Glutamatergic neuron (in vitro differentiated cells): ENCODE results near the gene AKT1S1. TPM values are rescaled to one million over a fixed set of nuclear protein-coding genes. Genes with fewer than 3 reads are reported as not detected.

Experiments used
- DNase-seq: peaks from one replicate; pipeline ENCODE4 v3.0.0; 2022
- H3K27ac Mint-ChIP-seq: one replicate; pipeline ENCODE4 v1.8.0; 2020; ENCODE audit warnings: mild to moderate bottlenecking, mixed read lengths, inconsistent platforms; ENCODE audit not compliant: unreplicated experiment
- H3K27me3 Mint-ChIP-seq: one replicate; pipeline ENCODE4 v1.8.0; 2020; ENCODE audit warnings: mild to moderate bottlenecking, moderate library complexity, mixed read lengths, inconsistent platforms; ENCODE audit not compliant: unreplicated experiment
- H3K36me3 Mint-ChIP-seq: one replicate; pipeline ENCODE4 v1.8.0; 2020; ENCODE audit warnings: mild to moderate bottlenecking, mixed read lengths, inconsistent platforms; ENCODE audit not compliant: unreplicated experiment
- H3K4me1 Mint-ChIP-seq: one replicate; pipeline ENCODE4 v1.8.0; 2020; ENCODE audit warnings: mild to moderate bottlenecking, low read depth, mixed read lengths, inconsistent platforms; ENCODE audit not compliant: unreplicated experiment
- H3K4me3 Mint-ChIP-seq: one replicate; pipeline ENCODE4 v1.8.0; 2020; ENCODE audit warnings: mild to moderate bottlenecking, mixed read lengths, inconsistent platforms; ENCODE audit not compliant: unreplicated experiment
- H3K9me3 Mint-ChIP-seq: one replicate; pipeline ENCODE4 v1.8.0; 2020; ENCODE audit warnings: mild to moderate bottlenecking, moderate library complexity, mixed read lengths, inconsistent platforms; ENCODE audit not compliant: unreplicated experiment
- CTCF ChIP-seq: fragments of 200-600 bp; sonication (generic); IDR thresholded peaks from one replicate; pipeline ENCODE4 v1.5.0; 2021; ENCODE audit not compliant: partially characterized antibody, unreplicated experiment
- total RNA-seq: library from RNA; stranded (reverse); fragmentation: NEBNext Ultra II Directional; extraction: Animal tissue kit (Norgen Biotek cat#: 25700); gene quantifications from one replicate; pipeline ENCODE4 v1.2.1, GENCODE V29; 2021; ENCODE audit not compliant: unreplicated experiment

The AKT1S1 gene
- total RNA-seq, 1 donor from 2014 or later: 23.7 TPM

- TF ChIP-seq CTCF: no peak
- H3K4me3 Mint-ChIP-seq: no peak overlapping the region
- H3K4me1 Mint-ChIP-seq: peaks cover 16% of the 10 kb centered on the region
- peak; percentile 87 for DNase-seq
- H3K36me3 Mint-ChIP-seq: no peaks in the 10 kb centered on the region
- H3K9me3 Mint-ChIP-seq: peaks cover 19% of the 10 kb centered on the region
- peaks cover 14% of the 10 kb centered on the region for H3K27me3 Mint-ChIP-seq
- peak overlapping the region; percentile 66 for H3K27ac Mint-ChIP-seq
These were observed 8.1 kb downstream of the AKT1S1 start for GRCh38 chr19:49869009-49869483.

- H3K36me3 Mint-ChIP-seq: no peaks in the 10 kb centered on the region
- no peak for TF ChIP-seq CTCF
- peaks cover 17% of the 10 kb centered on the region for H3K9me3 Mint-ChIP-seq
- peaks cover 10% of the 10 kb centered on the region for H3K27me3 Mint-ChIP-seq
- peak; percentile 94 for DNase-seq
- H3K4me3 Mint-ChIP-seq: no peak within 1 kb of the TSS
- peaks cover 16% of the 10 kb centered on the region for H3K4me1 Mint-ChIP-seq
- H3K27ac Mint-ChIP-seq: peak within 1 kb of the TSS; percentile 90
These were observed 10.0 kb downstream of the AKT1S1 start, which contains the start of gene PNKP for GRCh38 chr19:49866933-49867782. TSS of gene PNKP (minus strand) at chr19:49867576. CDS start at chr19:49867204, 372 bp downstream.

GRCh38 chr19:49864890-49865289 lies 12.3 kb downstream of the AKT1S1 start:
- TF ChIP-seq CTCF: no peak
- Mint-ChIP-seq H3K4me1 (peaks cover 9% of the 10 kb centered on the region), H3K27me3 (peaks cover 6% of the 10 kb centered on the region), H3K36me3 (no peaks in the 10 kb centered on the region), H3K9me3 (peaks cover 10% of the 10 kb centered on the region), H3K27ac (peak overlapping the region; percentile 43), H3K4me3 (no peak overlapping the region)
- DNase-seq: no peak

- H3K27me3 Mint-ChIP-seq: peaks cover 10% of the 10 kb centered on the region
These were observed 13.2 kb downstream of the AKT1S1 start for GRCh38 chr19:49863935-49864320.

More at GRCh38 chr19:49863935-49864320, 13.2 kb downstream of the AKT1S1 start:
- Mint-ChIP-seq H3K27ac (no peak overlapping the region), H3K4me3 (no peak overlapping the region), H3K4me1 (peaks cover 9% of the 10 kb centered on the region), H3K9me3 (peaks cover 10% of the 10 kb centered on the region), H3K36me3 (no peaks in the 10 kb centered on the region)
- TF ChIP-seq CTCF: no peak
- no peak for DNase-seq
